GM06990 (cell line): ENCODE measurements around the gene IGSF9.

ENCODE experiments used
- DNase-seq: peaks from one replicate; pipeline ENCODE4 v3.0.0-alpha.2; 2011; ENCODE audit not compliant: insufficient read length; ENCODE audit errors: extremely low read depth
- H3K27me3 ChIP-seq: replicated peaks from 2 replicates; pipeline ENCODE4 v1.6.0; 2011; ENCODE audit warnings: low read length; ENCODE audit not compliant: control insufficient read depth, insufficient read depth
- H3K36me3 ChIP-seq: 2 replicates; pipeline ENCODE4 v1.5.1; 2011; ENCODE audit warnings: low read length; ENCODE audit not compliant: control insufficient read depth, insufficient read depth
- H3K4me3 ChIP-seq: replicated peaks from 2 replicates; pipeline ENCODE4 v1.5.1; 2011; ENCODE audit warnings: low read depth, mild to moderate bottlenecking, control low read depth, low read length
- TF ChIP-seq, protein P1 (sequence below): IDR thresholded peaks from 2 replicates; pipeline ENCODE4 v1.5.1; 2011; ENCODE audit warnings: low read length, control low read depth, mild to moderate bottlenecking, inconsistent platforms; ENCODE audit not compliant: insufficient read depth, poor library complexity, severe bottlenecking

IGSF9 gene

DNA sequence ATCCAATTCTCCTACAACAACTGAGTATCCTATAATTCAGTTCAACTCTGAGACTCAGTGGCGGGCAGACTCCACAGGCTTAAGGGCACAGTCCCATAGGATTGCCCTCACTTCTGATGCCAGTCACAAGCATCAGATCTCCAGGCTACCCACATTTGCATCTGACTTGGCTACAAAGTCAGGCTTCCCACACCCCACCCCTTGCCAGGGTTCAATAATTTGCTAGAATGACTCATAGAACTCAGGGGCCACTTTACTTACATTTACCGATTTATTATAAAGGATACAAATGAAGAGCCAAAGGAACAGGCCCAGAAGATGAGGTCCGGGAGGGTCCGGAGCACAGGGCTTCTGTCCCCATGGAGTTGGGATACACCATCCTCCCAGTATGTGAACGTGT, 44.6 kb upstream of the IGSF9 start:
- DNase-seq: no peak
- H3K36me3 ChIP-seq: no peaks in the 10 kb centered on the region
- H3K4me3 ChIP-seq: no peak overlapping the region
- TF ChIP-seq, protein P1, sequence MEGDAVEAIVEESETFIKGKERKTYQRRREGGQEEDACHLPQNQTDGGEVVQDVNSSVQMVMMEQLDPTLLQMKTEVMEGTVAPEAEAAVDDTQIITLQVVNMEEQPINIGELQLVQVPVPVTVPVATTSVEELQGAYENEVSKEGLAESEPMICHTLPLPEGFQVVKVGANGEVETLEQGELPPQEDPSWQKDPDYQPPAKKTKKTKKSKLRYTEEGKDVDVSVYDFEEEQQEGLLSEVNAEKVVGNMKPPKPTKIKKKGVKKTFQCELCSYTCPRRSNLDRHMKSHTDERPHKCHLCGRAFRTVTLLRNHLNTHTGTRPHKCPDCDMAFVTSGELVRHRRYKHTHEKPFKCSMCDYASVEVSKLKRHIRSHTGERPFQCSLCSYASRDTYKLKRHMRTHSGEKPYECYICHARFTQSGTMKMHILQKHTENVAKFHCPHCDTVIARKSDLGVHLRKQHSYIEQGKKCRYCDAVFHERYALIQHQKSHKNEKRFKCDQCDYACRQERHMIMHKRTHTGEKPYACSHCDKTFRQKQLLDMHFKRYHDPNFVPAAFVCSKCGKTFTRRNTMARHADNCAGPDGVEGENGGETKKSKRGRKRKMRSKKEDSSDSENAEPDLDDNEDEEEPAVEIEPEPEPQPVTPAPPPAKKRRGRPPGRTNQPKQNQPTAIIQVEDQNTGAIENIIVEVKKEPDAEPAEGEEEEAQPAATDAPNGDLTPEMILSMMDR: no peak
- H3K27me3 ChIP-seq: no peaks in the 10 kb centered on the region; the same call in 1 of the 2 replicates

DNA sequence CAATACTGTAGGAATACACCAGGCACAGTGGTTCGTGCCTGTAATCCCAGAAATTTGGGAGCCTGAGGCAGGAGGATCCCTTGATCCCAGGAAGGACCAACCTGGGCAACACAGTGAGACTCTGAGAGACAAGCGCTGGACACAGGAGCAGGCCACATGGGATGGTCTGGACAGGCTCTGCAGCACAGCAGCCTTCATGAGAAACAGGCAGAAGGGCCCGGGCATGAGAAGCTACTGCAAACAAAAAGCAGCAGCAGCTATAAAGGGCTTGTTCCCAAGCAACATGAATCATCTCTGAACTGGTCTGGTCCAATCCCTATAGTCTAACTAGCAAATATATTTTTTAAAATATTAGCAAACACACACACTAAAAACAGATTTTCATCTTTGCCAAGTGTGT, 44.2 kb upstream of the IGSF9 start:
- TF ChIP-seq, protein P1: no peak
- no peak for DNase-seq

DNA sequence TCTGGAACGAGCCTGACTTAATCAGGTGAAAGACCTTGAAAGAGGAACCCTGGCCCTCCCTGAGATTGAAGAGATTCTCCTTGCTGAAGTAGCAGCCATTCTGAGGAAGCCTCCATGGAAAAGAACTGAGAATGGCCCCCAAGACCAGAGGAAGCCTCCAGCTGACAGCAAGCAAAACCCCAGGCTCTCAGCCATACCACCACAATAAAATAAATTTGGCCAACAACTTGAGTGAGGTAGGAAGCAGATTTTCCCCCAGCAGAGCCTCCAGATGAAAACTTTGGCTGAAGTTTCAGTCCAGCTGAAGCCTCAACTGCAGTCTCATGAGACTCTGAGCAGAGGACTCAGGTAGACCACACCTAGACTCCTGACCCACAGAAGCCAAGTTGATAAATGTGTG, 42.6 kb upstream of the IGSF9 start:
- TF ChIP-seq, protein P1: no peak
- DNase-seq: no peak
- no peak overlapping the region for H3K4me3 ChIP-seq

More for the DNA sequence above, 44.2 kb upstream of the IGSF9 start:
- H3K36me3 ChIP-seq: no peaks in the 10 kb centered on the region
- no peaks in the 10 kb centered on the region; the same call in 1 of the 2 replicates for H3K27me3 ChIP-seq
- no peak overlapping the region for H3K4me3 ChIP-seq

DNA sequence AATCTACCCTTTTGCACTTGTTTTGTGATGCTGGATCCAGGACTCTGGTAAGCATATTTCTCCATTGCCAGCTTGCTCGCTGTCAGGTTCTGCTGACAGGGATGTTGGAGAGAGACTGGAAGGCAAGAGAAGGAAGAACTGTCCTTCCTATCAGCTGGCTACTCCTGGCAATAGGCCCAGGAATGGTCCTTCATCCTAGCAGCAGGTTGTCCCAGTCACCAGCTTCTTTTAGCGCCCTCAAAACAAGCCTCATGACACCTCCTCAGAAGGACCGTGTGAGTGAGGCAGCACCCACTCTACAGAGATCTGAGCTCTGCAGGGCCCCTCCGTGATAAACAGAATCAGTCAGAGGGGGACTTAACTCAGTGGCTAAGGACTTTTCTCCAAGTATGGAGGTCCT, 41.8 kb upstream of the IGSF9 start:
- TF ChIP-seq, protein P1: no peak
- no peaks in the 10 kb centered on the region; the same call in 1 of the 2 replicates for H3K27me3 ChIP-seq
- DNase-seq: no peak
- no peaks in the 10 kb centered on the region for H3K36me3 ChIP-seq
- no peak overlapping the region for H3K4me3 ChIP-seq

More for the DNA sequence above, 42.6 kb upstream of the IGSF9 start:
- Histone ChIP-seq H3K27me3 (no peaks in the 10 kb centered on the region; the same call in 1 of the 2 replicates), H3K36me3 (no peaks in the 10 kb centered on the region)

DNA sequence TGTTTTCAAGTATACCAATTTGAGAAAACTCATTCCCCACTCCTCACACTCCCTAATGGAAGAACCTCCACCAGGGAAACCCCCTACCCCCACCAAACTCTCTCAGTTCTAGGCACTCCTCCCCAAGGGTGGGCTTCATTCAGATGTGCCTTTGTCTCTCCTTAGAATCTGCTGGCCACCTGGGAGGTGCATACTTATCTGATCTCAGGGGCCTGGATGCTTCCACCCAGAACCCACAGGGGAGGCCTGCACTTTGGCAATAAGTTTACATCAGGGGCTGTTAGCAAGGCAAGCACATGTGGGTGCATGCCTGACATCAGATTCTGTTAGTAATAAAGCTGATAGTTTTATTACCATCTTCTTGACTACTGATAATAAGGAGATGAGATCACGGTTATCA, 41.1 kb upstream of the IGSF9 start:
- DNase-seq: no peak
- TF ChIP-seq, protein P1: no peak
- no peaks in the 10 kb centered on the region for H3K36me3 ChIP-seq
- no peaks in the 10 kb centered on the region; the same call in 1 of the 2 replicates for H3K27me3 ChIP-seq
- H3K4me3 ChIP-seq: no peak overlapping the region

DNA sequence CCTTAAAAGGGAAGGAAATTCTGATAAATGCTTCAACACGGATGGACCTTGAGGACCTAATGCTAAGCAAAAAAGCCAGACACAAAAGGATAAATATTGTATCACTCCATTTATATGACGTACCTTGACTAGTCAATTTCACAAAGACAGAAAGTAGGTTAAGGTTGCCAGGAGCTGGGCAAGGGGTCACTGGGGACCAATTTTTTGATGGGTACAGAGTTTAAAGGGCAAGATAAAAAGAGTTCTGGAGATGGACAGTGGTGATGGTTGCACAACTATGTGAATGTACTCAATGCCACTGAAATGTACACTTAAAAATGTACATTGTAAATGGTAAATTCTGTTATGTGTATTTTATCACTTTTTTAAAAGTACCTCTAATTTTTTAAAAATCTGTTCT, 40.7 kb upstream of the IGSF9 start:
- TF ChIP-seq, protein P1: no peak
- DNase-seq: no peak
- no peaks in the 10 kb centered on the region for H3K36me3 ChIP-seq
- no peak overlapping the region for H3K4me3 ChIP-seq
- peaks cover 2% of the 10 kb centered on the region; the same call in 1 of the 2 replicates for H3K27me3 ChIP-seq
